Measurements from ENCODE around the gene MIPOL1. TPM values are rescaled to one million over a fixed set of nuclear protein-coding genes. Genes with fewer than 3 reads are reported as not detected.

Gene MIPOL1
- total and polyA plus RNA-seq, 2 experiments from 2014 or later, result 5.7 to 5.9 TPM

DNA sequence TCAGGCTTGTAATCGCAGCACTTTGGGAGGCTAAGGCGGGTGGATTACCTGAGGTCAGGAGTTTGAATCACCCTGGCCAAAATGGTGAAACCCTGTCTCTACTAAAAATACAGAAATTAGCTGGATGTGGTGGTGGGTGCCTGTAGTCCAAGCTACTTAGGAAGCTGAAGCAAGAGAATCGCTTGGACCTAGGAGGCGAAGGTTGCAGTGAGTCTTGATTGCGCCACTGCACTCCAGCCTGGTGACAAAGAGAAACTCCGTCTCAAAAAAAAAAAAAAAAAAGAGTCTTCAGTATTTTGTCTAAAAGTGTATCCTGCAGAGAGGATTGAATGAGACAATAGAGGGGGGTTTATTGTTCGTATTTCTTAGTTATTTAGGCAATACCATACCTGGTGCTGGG is 372.0 kb downstream of the MIPOL1 start:
- in situ Hi-C loops (cut with MboI), result no loop called here
- 89 to 91% methylated on average over 7 of the region's 7 CpGs for WGBS, 2 experiments (ENCODE audit: low coverage in 1 of 2, low lambda C conversion rate in 2 of 2, missing lambda C conversion rate in 2 of 2)

DNA sequence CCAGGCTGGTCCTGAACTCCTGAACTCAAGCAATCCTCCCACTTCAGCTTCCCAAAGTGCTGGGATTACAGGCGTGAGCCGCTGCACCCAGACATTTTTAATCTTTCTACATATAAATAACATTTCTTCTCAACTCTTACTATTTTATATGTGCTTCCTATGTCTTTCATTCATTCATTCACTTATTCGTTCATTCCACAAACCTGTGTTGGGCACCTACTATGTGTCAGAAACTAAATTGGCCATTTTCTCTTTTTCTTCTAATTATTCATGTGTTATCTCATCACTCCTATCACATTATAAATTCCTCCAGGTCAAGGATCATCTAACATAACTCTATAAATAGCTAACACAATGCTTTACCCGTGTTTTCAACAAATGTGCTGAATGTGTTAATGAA is 373.7 kb downstream of the MIPOL1 start:
- H3K4me2 ChIP-seq (ENCODE audit: unreplicated experiment), result no peak overlapping the region
- no peaks in the 10 kb centered on the region for H3K79me2 ChIP-seq (ENCODE audit: insufficient read depth)
- no peak overlapping the region for H2AFZ ChIP-seq
- H3K9me2 ChIP-seq (ENCODE audit: insufficient read depth), result no peaks in the 10 kb centered on the region
- TF ChIP-seq EZH2phosphoT487 (IDR thresholded peaks at IDR 0.05; ENCODE audit: insufficient read depth, low read depth), result no peak
- no peak for TF ChIP-seq EZH2 (IDR thresholded peaks at IDR 0.05; ENCODE audit: insufficient read depth, poor library complexity, severe bottlenecking)
- H3K27ac ChIP-seq, result no peak overlapping the region
- no peak for DNase-seq
- no peaks in the 10 kb centered on the region for H3F3A ChIP-seq (ENCODE audit: insufficient read depth)
- no peak overlapping the region for H3K9ac ChIP-seq
- in situ Hi-C loops (cut with MboI), result no loop called here
- no peaks in the 10 kb centered on the region for H3K4me1 ChIP-seq (ENCODE audit: insufficient read depth)
- no peaks in the 10 kb centered on the region for H4K20me1 ChIP-seq (ENCODE audit: insufficient read depth)
- no peaks in the 10 kb centered on the region for H3K9me3 ChIP-seq (ENCODE audit: low read depth)
- no peaks in the 10 kb centered on the region for H3K27me3 ChIP-seq (replicated peaks; ENCODE audit: insufficient read depth)
- no peak overlapping the region for H3K4me3 ChIP-seq
- WGBS, 2 experiments (ENCODE audit: low coverage in 1 of 2, low lambda C conversion rate in 2 of 2, missing lambda C conversion rate in 2 of 2), result 86 to 95% methylated on average over 4 of the region's 4 CpGs
- no peaks in the 10 kb centered on the region for H3K36me3 ChIP-seq (ENCODE audit: low read depth)

More for the DNA sequence above, 372.0 kb downstream of the MIPOL1 start:
- Histone ChIP-seq H3K27ac (no peak overlapping the region), H3K27me3 (replicated peaks; ENCODE audit: insufficient read depth) (no peaks in the 10 kb centered on the region), H3K9me2 (ENCODE audit: insufficient read depth) (no peaks in the 10 kb centered on the region), H3K4me2 (ENCODE audit: unreplicated experiment) (no peak overlapping the region), H3K9ac (no peak overlapping the region), H3K36me3 (ENCODE audit: low read depth) (no peaks in the 10 kb centered on the region), H4K20me1 (ENCODE audit: insufficient read depth) (no peaks in the 10 kb centered on the region), H3K4me1 (ENCODE audit: insufficient read depth) (no peaks in the 10 kb centered on the region), H3K9me3 (ENCODE audit: low read depth) (no peaks in the 10 kb centered on the region), H3K4me3 (no peak overlapping the region), H3K79me2 (ENCODE audit: insufficient read depth) (no peaks in the 10 kb centered on the region), H2AFZ (no peak overlapping the region), H3F3A (ENCODE audit: insufficient read depth) (no peaks in the 10 kb centered on the region)
- TF ChIP-seq EZH2phosphoT487 (IDR thresholded peaks at IDR 0.05; ENCODE audit: insufficient read depth, low read depth) (no peak), EZH2 (IDR thresholded peaks at IDR 0.05; ENCODE audit: insufficient read depth, poor library complexity, severe bottlenecking) (no peak)
- no peak for DNase-seq

DNA sequence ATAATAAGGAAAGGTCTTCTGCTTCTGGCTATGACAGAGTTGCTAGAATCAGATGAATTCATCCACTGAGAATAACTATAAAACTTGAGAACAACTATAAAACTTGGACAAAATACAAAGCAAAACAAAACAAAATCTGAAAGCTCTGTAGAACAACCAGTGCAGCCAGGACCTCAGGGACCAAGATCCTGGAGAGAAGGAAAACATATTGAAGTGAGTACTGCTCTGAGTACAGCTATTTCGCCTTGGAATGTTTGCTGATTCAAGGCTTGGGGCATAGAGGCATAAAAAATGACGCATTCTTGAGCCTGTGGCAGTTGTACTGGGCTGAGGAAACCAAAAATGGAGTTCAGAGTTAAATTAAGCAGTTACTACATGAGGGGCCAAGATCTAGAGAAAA is 375.6 kb downstream of the MIPOL1 start:
- WGBS, 2 experiments (ENCODE audit: low coverage in 1 of 2, low lambda C conversion rate in 2 of 2, missing lambda C conversion rate in 2 of 2), result 64 to 70% methylated on average over 2 of the region's 2 CpGs
- Histone ChIP-seq H3K79me2 (ENCODE audit: insufficient read depth) (no peaks in the 10 kb centered on the region), H3K9me2 (ENCODE audit: insufficient read depth) (no peaks in the 10 kb centered on the region), H3K27ac (no peak overlapping the region), H3K4me1 (ENCODE audit: insufficient read depth) (no peaks in the 10 kb centered on the region), H3K9ac (no peak overlapping the region), H3K4me3 (no peak overlapping the region), H3K27me3 (replicated peaks; ENCODE audit: insufficient read depth) (no peaks in the 10 kb centered on the region), H3F3A (ENCODE audit: insufficient read depth) (no peaks in the 10 kb centered on the region), H3K4me2 (ENCODE audit: unreplicated experiment) (no peak overlapping the region), H2AFZ (no peak overlapping the region), H3K9me3 (ENCODE audit: low read depth) (no peaks in the 10 kb centered on the region), H4K20me1 (ENCODE audit: insufficient read depth) (no peaks in the 10 kb centered on the region), H3K36me3 (ENCODE audit: low read depth) (no peaks in the 10 kb centered on the region)
- DNase-seq, result no peak
- TF ChIP-seq EZH2phosphoT487 (IDR thresholded peaks at IDR 0.05; ENCODE audit: insufficient read depth, low read depth) (no peak), EZH2 (IDR thresholded peaks at IDR 0.05; ENCODE audit: insufficient read depth, poor library complexity, severe bottlenecking) (no peak)
- in situ Hi-C loops (cut with MboI), result no loop called here

DNA sequence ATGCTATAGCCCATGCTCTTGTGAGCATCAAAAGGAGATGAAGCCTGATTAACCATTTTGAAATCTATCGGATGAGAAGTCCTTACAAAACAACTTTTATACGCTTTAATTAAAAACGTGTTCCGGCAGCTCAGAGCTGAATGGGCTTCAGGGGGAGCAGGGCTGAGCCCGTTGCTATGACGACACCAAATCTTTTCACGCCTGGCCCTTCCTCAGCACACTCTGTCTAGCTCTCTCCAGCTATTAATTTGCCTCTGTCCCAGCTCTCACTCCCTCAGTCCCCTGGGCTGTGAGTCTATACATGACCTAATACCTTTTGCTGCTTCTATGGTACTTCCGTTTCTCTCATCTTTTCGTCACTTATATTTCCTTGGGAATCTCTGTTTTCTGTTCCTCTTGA is 381.5 kb downstream of the MIPOL1 start:
- no peak for DNase-seq
- in situ Hi-C loops (cut with MboI), result no loop called here
- Histone ChIP-seq H3F3A (ENCODE audit: insufficient read depth) (no peaks in the 10 kb centered on the region), H3K36me3 (ENCODE audit: low read depth) (no peaks in the 10 kb centered on the region), H2AFZ (no peak overlapping the region), H3K9me2 (ENCODE audit: insufficient read depth) (no peaks in the 10 kb centered on the region), H3K4me2 (ENCODE audit: unreplicated experiment) (no peak overlapping the region), H3K79me2 (ENCODE audit: insufficient read depth) (no peaks in the 10 kb centered on the region), H3K4me3 (no peak overlapping the region), H4K20me1 (ENCODE audit: insufficient read depth) (no peaks in the 10 kb centered on the region), H3K27me3 (replicated peaks; ENCODE audit: insufficient read depth) (peaks cover 31% of the 10 kb centered on the region), H3K9ac (no peak overlapping the region), H3K27ac (no peak overlapping the region), H3K9me3 (ENCODE audit: low read depth) (no peaks in the 10 kb centered on the region), H3K4me1 (ENCODE audit: insufficient read depth) (no peaks in the 10 kb centered on the region)
- WGBS, 2 experiments (ENCODE audit: low coverage in 1 of 2, low lambda C conversion rate in 2 of 2, missing lambda C conversion rate in 2 of 2), result 23% methylated on average over 9 of the region's 9 CpGs
- no peak for TF ChIP-seq EZH2 (IDR thresholded peaks at IDR 0.05; ENCODE audit: insufficient read depth, poor library complexity, severe bottlenecking)
- TF ChIP-seq EZH2phosphoT487 (IDR thresholded peaks at IDR 0.05; ENCODE audit: insufficient read depth, low read depth), result no peak

DNA sequence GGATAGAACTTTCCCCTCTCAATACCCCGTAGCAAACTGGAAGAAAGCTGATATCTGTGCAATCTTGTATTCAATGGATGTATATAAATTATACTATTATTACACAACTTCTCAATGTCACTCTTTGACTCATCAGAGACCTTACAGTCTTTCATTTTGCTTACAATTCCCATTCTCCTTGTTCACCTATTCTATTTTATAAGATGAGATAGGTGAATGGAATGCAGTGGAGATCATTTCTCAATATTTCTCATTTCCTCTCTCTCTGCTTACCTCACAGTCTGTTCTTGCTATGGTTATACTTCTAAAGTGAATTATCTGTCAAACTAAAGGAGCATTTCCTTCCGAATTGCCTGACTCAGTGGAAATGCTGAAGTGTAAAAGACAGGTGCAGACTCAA is 382.4 kb downstream of the MIPOL1 start:
- H3K4me2 ChIP-seq (ENCODE audit: unreplicated experiment), result no peak overlapping the region
- DNase-seq, result no peak
- no peak for TF ChIP-seq EZH2 (IDR thresholded peaks at IDR 0.05; ENCODE audit: insufficient read depth, poor library complexity, severe bottlenecking)
- no peak for TF ChIP-seq EZH2phosphoT487 (IDR thresholded peaks at IDR 0.05; ENCODE audit: insufficient read depth, low read depth)
- no peaks in the 10 kb centered on the region for H3K9me3 ChIP-seq (ENCODE audit: low read depth)
- in situ Hi-C loops (cut with MboI), result no loop called here
- H3K9me2 ChIP-seq (ENCODE audit: insufficient read depth), result no peaks in the 10 kb centered on the region
- peaks cover 39% of the 10 kb centered on the region for H3K27me3 ChIP-seq (replicated peaks; ENCODE audit: insufficient read depth)
- no peaks in the 10 kb centered on the region for H3K79me2 ChIP-seq (ENCODE audit: insufficient read depth)
- no peaks in the 10 kb centered on the region for H3K4me1 ChIP-seq (ENCODE audit: insufficient read depth)
- no peak overlapping the region for H3K27ac ChIP-seq
- H2AFZ ChIP-seq, result no peak overlapping the region
- no peaks in the 10 kb centered on the region for H3K36me3 ChIP-seq (ENCODE audit: low read depth)
- H3K9ac ChIP-seq, result no peak overlapping the region
- H3F3A ChIP-seq (ENCODE audit: insufficient read depth), result no peaks in the 10 kb centered on the region
- H4K20me1 ChIP-seq (ENCODE audit: insufficient read depth), result no peaks in the 10 kb centered on the region
- 80 to 81% methylated on average over 2 of the region's 2 CpGs for WGBS, 2 experiments (ENCODE audit: low coverage in 1 of 2, low lambda C conversion rate in 2 of 2, missing lambda C conversion rate in 2 of 2)
- no peak overlapping the region for H3K4me3 ChIP-seq
